ENCODE data around the gene MST1.
A peak's percentile ranks its signal among the peaks of the same experiment; 100 is the strongest.

Gene MST1

GRCh38 chr3:49717959-49718857 is 28.9 kb upstream of the MST1 start:
- DNase-seq (ENCODE audit: low read depth): no peak

- no peak for DNase-seq (ENCODE audit: low read depth)
Measured at GRCh38 chr3:49717211-49717958, 28.1 kb upstream of the MST1 start.

GRCh38 chr3:49716691-49717210 is 27.5 kb upstream of the MST1 start:
- no peak for DNase-seq (ENCODE audit: low read depth)

- DNase-seq (ENCODE audit: low read depth): no peak
Measured at GRCh38 chr3:49716169-49716568, 26.9 kb upstream of the MST1 start.

- no peak for DNase-seq (ENCODE audit: low read depth)
Measured at GRCh38 chr3:49715611-49716121, 26.4 kb upstream of the MST1 start.

GRCh38 chr3:49714728-49715550 is 25.7 kb upstream of the MST1 start:
- DNase-seq (ENCODE audit: low read depth): no peak

GRCh38 chr3:49713336-49714105 is 24.2 kb upstream of the MST1 start:
- no peak for DNase-seq (ENCODE audit: low read depth)

- DNase-seq (ENCODE audit: low read depth): no peak
Measured at GRCh38 chr3:49712631-49713317, 23.5 kb upstream of the MST1 start.

- DNase-seq (ENCODE audit: low read depth): no peak
Measured at GRCh38 chr3:49712166-49712565, 22.9 kb upstream of the MST1 start.

- no peak for DNase-seq (ENCODE audit: low read depth)
Measured at GRCh38 chr3:49711489-49711888, 22.2 kb upstream of the MST1 start.

- no peak for DNase-seq (ENCODE audit: low read depth)
Measured at GRCh38 chr3:49709852-49710251, 20.6 kb upstream of the MST1 start.

GRCh38 chr3:49707113-49707480 is 17.8 kb upstream of the MST1 start:
- DNase-seq (ENCODE audit: low read depth): no peak

GRCh38 chr3:49706456-49707112 is 17.3 kb upstream of the MST1 start:
- DNase-seq (ENCODE audit: low read depth): no peak

- DNase-seq (ENCODE audit: low read depth): no peak
Measured at GRCh38 chr3:49705390-49705960, 16.2 kb upstream of the MST1 start.

GRCh38 chr3:49704629-49705028 is 15.4 kb upstream of the MST1 start:
- no peak for DNase-seq (ENCODE audit: low read depth)

- no peak for DNase-seq (ENCODE audit: low read depth)
Measured at GRCh38 chr3:49703956-49704355, 14.7 kb upstream of the MST1 start.

- DNase-seq (ENCODE audit: low read depth): peak; percentile 31
Measured at GRCh38 chr3:49703443-49703927, 14.2 kb upstream of the MST1 start.

GRCh38 chr3:49702672-49703071 is 13.4 kb upstream of the MST1 start:
- no peak for DNase-seq (ENCODE audit: low read depth)

GRCh38 chr3:49701388-49702077 is 12.3 kb upstream of the MST1 start:
- no peak for DNase-seq (ENCODE audit: low read depth)

All from stromal cell of bone marrow (primary cell).